Heart left ventricle (tissue), 16 donors: ENCODE results near the gene GAK. TPM values are rescaled to one million over a fixed set of nuclear protein-coding genes. Genes with fewer than 3 reads are reported as not detected.

ENCODE experiments used
- ATAC-seq, 4 donors: fragments of 200-7000 bp; cut with Tn5 transposase; one replicate each; pipeline ENCODE4 v1.9.1; 2020 to 2022; ENCODE audit warnings: moderate library complexity in 4 of 4, mild to moderate bottlenecking in 3 of 4, moderate number of reproducible peaks in 1 of 4
- DNase-seq, 5 donors: peaks; one replicate each; pipeline ENCODE4 v3.0.0-alpha.2; 2020
- H3K27ac ChIP-seq, 12 donors: fragments of 200-600 bp; sonication (generic) in 4 of 12; one replicate each; pipeline versions ENCODE4 v1.5.0 to v1.8.0; 2016 to 2022; ENCODE audit warnings: mild to moderate bottlenecking in 2 of 12
- H3K27me3 ChIP-seq, 9 donors: fragments of 200-600 bp; sonication (generic) in 2 of 9; one replicate each; pipeline versions ENCODE4 v1.5.1 to v1.8.0; 2016 to 2022; ENCODE audit warnings: mild to moderate bottlenecking in 3 of 9
- H3K36me3 ChIP-seq, 9 donors: fragments of 200-600 bp; sonication (generic) in 2 of 9; one replicate each; pipeline versions ENCODE4 v1.5.0 to v1.8.0; 2018 to 2022; ENCODE audit warnings: mild to moderate bottlenecking in 2 of 9
- H3K4me1 ChIP-seq, 12 donors: fragments of 200-600 bp; sonication (generic) in 4 of 12; one replicate each; pipeline versions ENCODE4 v1.5.0 to v1.8.0; 2016 to 2022; ENCODE audit warnings: mild to moderate bottlenecking in 3 of 12
- H3K4me3 ChIP-seq, 12 donors: fragments of 200-600 bp; sonication (generic) in 4 of 12; one replicate each; pipeline versions ENCODE4 v1.5.0 to v1.8.0; 2017 to 2022; ENCODE audit warnings: mild to moderate bottlenecking in 9 of 12, moderate library complexity in 4 of 12
- H3K9me3 ChIP-seq, 12 donors: fragments of 200-600 bp; sonication (generic) in 4 of 12; one replicate each; pipeline versions ENCODE4 v1.5.0 to v1.8.0; 2016 to 2022; ENCODE audit warnings: mild to moderate bottlenecking in 1 of 12
- CTCF ChIP-seq, 12 donors: fragments of 200-600 bp; sonication (generic) in 4 of 12; IDR thresholded peaks; one replicate each; pipeline versions ENCODE4 v1.5.0 to v1.8.0; 2018 to 2022; ENCODE audit warnings: antibody characterized with exemption in 12 of 12, mild to moderate bottlenecking in 5 of 12
- POLR2A ChIP-seq, 2 donors: fragments of 450-650 bp; IDR thresholded peaks; one replicate each; pipeline ENCODE4 v1.6.1; 2017; ENCODE audit warnings: antibody characterized with exemption in 2 of 2, mild to moderate bottlenecking in 2 of 2, moderate library complexity in 2 of 2
- WGBS, 4 donors: extraction: QIAGEN DNeasy Blood & Tissue Kit in 2 of 4; methylation state at CpG; one replicate each; pipeline versions ENCODE4 v1.1.5 to v1.1.7; 2013 to 2018; 5-methylcytosine and 5-hydroxymethylcytosine counted together
- intact Hi-C, 10 donors: fragments of 100-400 bp; cut with DNase I; formaldehyde crosslinking; loops; one replicate each; pipeline versions ENCODE4 v1.11.1 to v1.14.2; 2022
- polyA plus RNA-seq, 2 donors: library from polyadenylated mRNA; stranded (reverse); fragments of 200-250 nt; gene quantifications; one replicate each; pipeline ENCODE4 v1.2.3, GENCODE V29; 2013
- total RNA-seq, 9 donors: library from RNA; depleted of rRNA in 2 of 9; stranded (reverse); fragments of >200 nt in 2 of 9; fragmentation: NEBNext Ultra II Directional in 3 of 9; extraction: Animal tissue kit (Norgen Biotek cat#: 25700) in 3 of 9; gene quantifications; one replicate each; pipeline versions ENCODE4 v1.1.0 to v1.2.4, GENCODE V29; 2016 to 2023
- donor health status: ischemic (EF 13 %, LVEDD 7.1; RV severe dilation, severe dysfunction).
- donor health status: healthy with polysubstance abuse.
- donor health status: DM: no; HTN: yes; CAD: no.
- donor health status: DM: no; HTN: no; CAD: no.
- donor health status: ischemic (EF 25% LVEDD 6.9; RV normal size, moderate dysfunction).
- donor health status: ischemic (EF 25% LVEDD 5.7; RV mildly dilated, moderate dysfunction).
- donor health status: healthy.
- donor health status: DM: yes; HTN: yes; CAD: no.
- donor health status: ischemic (EF 35%, LVEDD 5.7; RV mildly dilated, moderate dysfunction).
- donor health status: nonischemic (EF 11% LVEDD 7.7; RV severe dilation, severe dysfunction).
- donor health status: DM: yes; HTN: yes; CAD: no.
- donor health status: PGD.
- donor health status: ischemic (EF 29% LVEDD 5.4; RV normal size, mild dysfunction).
- donor health status: nonischemic (EF 23%, LVEDD 6.1; RV moderate dilation, normal function).

Gene GAK
- total and polyA plus RNA-seq, 11 donors: 22.8 to 55.1 (median 33.8) TPM

GRCh38 chr4:965766-966134, 33.6 kb upstream of the GAK start:
- Histone ChIP-seq H3K4me3 (no peak overlapping the region), H3K4me1 (peaks cover 0 to 12% (median 0%) of the 10 kb centered on the region in 12 donors), H3K9me3 (no peaks in the 10 kb centered on the region), H3K27me3 (peaks cover 0 to 13% (median 0%) of the 10 kb centered on the region in 9 donors), H3K36me3 (peaks cover 0 to 59% (median 10%) of the 10 kb centered on the region in 9 donors), H3K27ac (no peak overlapping the region)
- 90 to 95% (median 94%) methylated on average over 21 of the region's 21 CpGs for WGBS, 4 donors
- no peak for TF ChIP-seq POLR2A (IDR thresholded peaks at IDR 0.05)
- no peak for TF ChIP-seq CTCF (IDR thresholded peaks at IDR 0.05)
- intact Hi-C loops: no loop called here
- DNase-seq (peak in 3 of 5 donors; percentile 22 to 54 (median 28)), ATAC-seq (no peak)

- intact Hi-C loops: no loop called here
- H3K4me3 ChIP-seq: no peak overlapping the region
- TF ChIP-seq POLR2A (IDR thresholded peaks at IDR 0.05) (no peak), CTCF (IDR thresholded peaks at IDR 0.05) (no peak)
- H3K27ac ChIP-seq: no peak overlapping the region
- DNase-seq (peak in 2 of 5 donors; percentile 18 to 57), ATAC-seq (no peak)
- H3K4me1 ChIP-seq: peaks cover 0 to 12% (median 0%) of the 10 kb centered on the region in 12 donors
- WGBS, 4 donors: 90 to 95% (median 94%) methylated on average over 23 to 26 of the region's 26 CpGs
- peaks cover 0 to 62% (median 10%) of the 10 kb centered on the region in 9 donors for H3K36me3 ChIP-seq
- H3K27me3 ChIP-seq: peaks cover 0 to 13% (median 0%) of the 10 kb centered on the region in 9 donors
- H3K9me3 ChIP-seq: no peaks in the 10 kb centered on the region
Observed at GRCh38 chr4:965048-965765, 33.1 kb upstream of the GAK start.

GRCh38 chr4:964346-965025, 32.4 kb upstream of the GAK start:
- 84 to 94% (median 93%) methylated on average over 4 to 23 of the region's 23 CpGs for WGBS, 4 donors
- intact Hi-C loops: no loop called here
- H3K4me3 ChIP-seq: no peak overlapping the region
- peaks cover 0 to 12% (median 0%) of the 10 kb centered on the region in 12 donors for H3K4me1 ChIP-seq
- peaks cover 0 to 13% (median 0%) of the 10 kb centered on the region in 9 donors for H3K27me3 ChIP-seq
- ATAC-seq (no peak), DNase-seq (peak in 2 of 5 donors; percentile 24 to 53)
- no peaks in the 10 kb centered on the region for H3K9me3 ChIP-seq
- peaks cover 0 to 67% (median 10%) of the 10 kb centered on the region in 9 donors for H3K36me3 ChIP-seq
- no peak for TF ChIP-seq POLR2A (IDR thresholded peaks at IDR 0.05)
- TF ChIP-seq CTCF (IDR thresholded peaks at IDR 0.05): no peak
- no peak overlapping the region for H3K27ac ChIP-seq
